NCI-H82 treated with DMSO at 0.1 percent for 48 hours (cell line): ENCODE results near the gene CHAC1.
"Not testable (repeated sequence)": the region's sequence is repeated elsewhere in the genome, so short reads cannot be mapped to it uniquely, and the experiment has no call there.

Experiments
- DNase-seq: peaks from one replicate; lab custom pipeline; 2025; ENCODE audit not compliant: unreplicated experiment; lab: John Stamatoyannopoulos, UW

CHAC1 gene

DNA sequence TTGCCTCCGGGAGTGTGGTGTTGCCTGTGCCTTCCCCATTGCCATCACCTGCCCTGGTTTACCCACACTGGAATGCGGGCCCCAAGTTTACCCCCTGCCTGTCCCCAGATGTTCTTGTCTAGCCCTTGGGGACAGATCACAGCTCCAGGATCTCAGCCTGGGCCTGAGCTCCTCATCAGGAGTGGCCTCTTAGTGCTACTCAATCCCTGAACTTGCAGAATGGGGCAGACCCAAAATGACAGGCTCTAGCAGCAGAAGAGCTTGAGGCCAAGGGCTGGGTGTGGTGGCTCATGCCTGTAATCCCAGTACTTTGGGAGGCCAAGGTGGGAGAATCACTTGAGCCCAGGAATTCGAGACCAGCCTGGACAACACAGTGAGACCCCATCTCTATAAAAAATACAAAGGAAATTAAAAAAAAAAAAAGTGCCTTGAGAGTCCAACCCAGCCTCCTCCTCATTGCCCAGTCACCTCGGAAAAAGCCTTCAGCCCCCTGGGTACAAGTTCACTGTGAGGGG, 3.8 kb downstream of the CHAC1 start:
- no peak for DNase-seq

GRCh38 chr15:40957581-40958051, 4.3 kb downstream of the CHAC1 start:
- no peak for DNase-seq

GRCh38 chr15:40958146-40958545, 4.9 kb downstream of the CHAC1 start:
- no peak for DNase-seq

DNA sequence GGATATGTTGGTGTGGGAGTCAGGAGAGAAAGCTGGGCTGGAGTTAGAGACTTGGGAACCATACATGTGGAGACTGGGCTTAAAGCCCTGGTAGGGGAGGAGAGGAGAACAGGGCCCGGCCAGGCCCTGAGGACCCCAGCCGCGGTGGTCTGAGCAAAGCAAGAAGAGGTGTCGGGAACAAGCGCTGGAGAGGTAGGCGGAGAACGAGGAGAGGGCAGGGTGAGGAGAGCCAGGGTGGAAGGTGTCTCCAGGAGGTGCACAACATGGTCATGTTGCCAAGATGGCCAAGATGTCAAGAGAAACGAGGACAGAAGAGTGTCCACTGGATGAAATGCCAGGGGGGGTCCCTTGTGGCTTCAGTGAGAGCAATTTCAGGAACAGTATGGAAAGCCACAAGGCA, 5.5 kb downstream of the CHAC1 start:
- no peak for DNase-seq

DNA sequence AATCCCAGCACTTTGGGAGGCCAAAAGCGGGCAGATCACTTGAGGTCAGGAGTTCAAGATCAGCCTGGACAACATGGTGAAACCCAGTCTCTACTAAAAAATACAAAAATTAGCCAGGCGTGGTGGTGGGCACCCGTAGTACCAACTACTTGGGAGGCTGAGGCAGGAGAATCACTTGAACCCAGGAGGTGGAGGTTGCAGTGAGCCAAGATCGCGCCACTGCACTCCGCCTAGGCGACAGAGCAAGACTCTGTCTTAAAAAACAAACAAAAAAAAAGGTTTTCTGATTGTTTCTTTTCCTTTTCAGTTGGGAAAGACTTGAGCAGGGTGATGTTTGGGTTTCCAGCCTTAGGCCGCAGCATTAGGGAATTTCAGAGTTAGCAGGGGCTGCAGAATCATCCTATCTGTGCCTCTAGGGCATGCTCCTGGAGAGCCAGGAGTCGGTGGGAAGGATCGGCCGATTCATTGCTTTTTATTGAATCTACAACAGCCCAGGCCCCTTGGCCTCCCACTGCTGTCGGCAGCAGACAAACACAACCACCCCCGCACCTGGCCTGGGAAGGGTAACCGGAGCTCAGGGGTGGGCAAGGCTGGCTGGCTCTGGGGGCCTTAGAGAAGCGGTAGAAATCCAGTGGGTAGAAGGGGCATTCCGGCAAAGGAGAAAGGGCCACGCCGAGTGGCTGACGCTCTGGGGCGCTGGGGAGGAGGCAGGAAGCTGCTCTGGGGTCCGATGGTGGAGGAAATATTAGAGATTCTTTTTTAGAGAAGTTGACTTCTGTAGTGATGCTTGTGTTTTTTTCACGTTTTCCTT, 6.3 kb downstream of the CHAC1 start:
- DNase-seq = no peak

GRCh38 chr15:40960151-40960885, 7.0 kb downstream of the CHAC1 start:
- DNase-seq = no peak

GRCh38 chr15:40960925-40961324, 7.7 kb downstream of the CHAC1 start:
- no peak for DNase-seq

DNA sequence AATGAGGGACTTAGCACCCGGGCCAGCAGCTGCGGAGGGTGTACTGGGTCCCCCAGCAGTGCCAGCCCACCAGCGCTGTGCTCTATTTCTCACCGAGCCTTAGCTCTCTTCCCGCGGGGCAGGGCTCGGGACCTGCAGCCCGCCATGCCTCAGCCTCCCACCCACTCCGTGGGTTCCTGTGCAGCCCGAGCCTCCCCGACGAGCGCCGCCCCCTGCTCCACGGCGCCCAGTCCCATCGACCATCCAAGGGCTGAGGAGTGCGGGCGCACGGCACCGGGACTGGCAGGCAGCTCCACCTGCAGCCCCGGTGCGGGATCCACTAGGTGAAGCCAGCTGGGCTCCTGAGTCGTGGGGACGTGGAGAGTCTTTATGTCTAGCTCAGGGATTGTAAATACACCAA, 8.5 kb downstream of the CHAC1 start:
- not testable (repeated sequence) for DNase-seq

GRCh38 chr15:40962317-40962716, 9.0 kb downstream of the CHAC1 start:
- not testable (repeated sequence) for DNase-seq

GRCh38 chr15:40963201-40963600, 9.9 kb downstream of the CHAC1 start:
- DNase-seq = no peak

GRCh38 chr15:40964006-40964405, 10.7 kb downstream of the CHAC1 start:
- DNase-seq = no peak

GRCh38 chr15:40964634-40965033, 11.4 kb downstream of the CHAC1 start:
- DNase-seq = no peak

GRCh38 chr15:40968290-40969085, 15.2 kb downstream of the CHAC1 start:
- no peak for DNase-seq

DNA sequence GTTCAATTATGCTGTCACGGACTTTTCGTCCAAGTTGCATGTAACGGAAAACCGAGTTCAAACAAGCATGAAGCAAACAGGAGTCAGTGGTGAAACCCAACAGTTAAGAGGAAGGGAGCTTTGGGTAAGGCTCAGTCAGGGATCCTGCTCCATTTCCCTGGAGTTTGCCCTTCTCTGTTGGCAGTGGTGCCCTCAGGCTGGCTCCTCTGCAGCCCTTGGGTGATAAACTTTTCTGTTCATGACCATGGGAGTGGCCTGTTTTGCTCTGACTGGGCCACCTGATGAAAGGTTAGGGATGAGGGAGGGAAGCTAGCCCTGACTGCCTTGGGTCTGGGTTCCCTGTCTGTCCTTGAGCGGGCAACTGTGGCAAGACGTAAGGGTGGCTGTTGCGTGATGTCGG, 16.1 kb downstream of the CHAC1 start:
- no peak for DNase-seq

DNA sequence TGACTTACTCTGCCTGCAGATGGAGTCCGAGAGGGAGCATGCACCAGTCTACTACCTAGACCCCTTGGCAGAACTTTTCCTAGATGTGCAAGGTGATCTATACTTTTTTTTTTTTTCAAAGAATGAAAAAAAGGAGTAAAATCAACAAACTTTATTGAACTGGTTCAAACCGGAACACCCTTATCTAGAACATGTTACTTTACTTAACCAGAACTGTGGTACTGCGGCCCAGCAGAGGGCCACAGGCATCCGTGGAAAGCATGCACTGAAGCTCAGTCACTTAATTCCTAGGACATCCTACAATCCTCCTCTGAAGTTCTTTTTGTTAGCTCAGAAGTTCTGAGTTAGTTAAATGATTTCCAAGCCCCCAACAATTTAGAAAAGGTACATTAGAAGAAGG, 21.6 kb downstream of the CHAC1 start:
- no peak for DNase-seq

DNA sequence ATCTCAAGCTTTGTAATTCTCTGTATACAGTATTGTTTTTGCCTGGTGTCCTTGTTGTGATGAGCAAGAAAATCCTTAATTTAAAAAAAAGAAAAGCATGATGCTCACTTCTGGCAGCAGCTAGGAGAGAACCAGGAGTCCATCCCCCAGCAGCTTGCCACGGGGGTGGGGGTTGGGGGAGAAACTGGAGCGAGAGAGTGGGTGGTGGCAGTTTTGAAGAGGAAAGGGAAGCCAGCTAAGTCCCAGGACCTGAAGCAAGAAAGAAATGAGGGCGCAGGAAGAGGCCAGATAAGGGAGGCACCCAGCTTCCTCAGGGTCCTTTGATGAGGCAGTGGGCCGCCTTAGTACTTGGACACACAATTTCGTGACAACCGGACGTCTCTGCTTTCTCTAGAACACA, 23.5 kb downstream of the CHAC1 start:
- no peak for DNase-seq

DNA sequence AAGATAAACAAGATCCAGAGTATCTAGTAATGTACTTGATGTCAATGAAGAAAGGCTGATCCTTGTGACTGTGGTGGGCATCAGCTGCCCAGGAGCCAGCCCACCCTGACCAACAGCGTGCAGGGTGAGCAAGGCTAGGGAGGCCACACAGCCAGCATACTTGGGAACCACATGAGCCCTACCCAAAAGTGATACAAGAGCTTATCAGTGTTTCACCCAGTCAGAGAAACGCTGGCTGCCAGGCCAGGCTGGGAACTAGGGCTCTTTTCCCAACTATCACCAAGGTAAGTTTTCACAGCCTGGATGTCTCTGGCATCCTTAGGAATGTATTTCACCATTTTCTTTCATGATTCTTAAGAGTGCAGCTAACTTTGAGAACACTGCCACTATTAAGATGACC, 24.9 kb downstream of the CHAC1 start:
- DNase-seq = no peak

DNA sequence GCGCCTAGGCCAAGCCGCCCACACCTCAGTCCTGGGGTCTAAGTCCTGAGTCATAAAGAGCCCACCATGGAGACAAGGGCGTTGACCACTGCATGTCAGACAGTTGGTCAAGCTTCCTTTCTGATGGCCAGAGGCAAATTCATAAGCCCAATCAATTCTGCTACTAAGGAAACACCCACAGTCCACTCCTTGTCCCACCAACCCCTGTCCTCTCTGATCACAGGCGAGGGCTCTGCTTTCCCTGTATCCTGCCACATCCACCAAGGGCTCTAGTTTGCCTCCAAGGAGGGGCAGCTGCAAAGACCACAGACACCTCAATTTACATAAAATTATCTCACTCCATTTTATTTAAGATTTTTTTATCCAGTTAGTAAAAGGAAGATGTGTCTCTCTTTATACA, 25.3 kb downstream of the CHAC1 start:
- DNase-seq = no peak

DNA sequence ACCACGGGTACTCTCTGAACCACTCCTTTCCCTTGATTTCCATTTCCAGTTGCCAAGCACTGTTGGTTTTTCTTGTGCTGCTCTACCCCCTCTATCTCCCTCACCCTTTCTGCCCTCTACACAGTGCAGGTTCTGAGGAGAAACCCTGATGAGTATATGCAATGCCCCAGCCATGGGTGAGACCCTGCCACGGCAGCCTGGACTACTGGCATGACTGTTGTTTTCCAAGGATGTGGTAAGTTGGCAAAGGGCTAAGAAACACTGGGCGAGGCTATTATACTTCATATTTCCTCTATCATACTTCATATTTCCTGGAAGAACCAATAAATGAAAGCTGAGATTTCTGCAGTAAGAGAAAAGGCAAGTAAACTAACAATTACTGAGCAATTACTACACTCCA, 27.9 kb downstream of the CHAC1 start:
- no peak for DNase-seq

- no peak for DNase-seq
These were observed 29.6 kb downstream of the CHAC1 start for GRCh38 chr15:40982855-40983254.

- DNase-seq = no peak
These were observed 31.1 kb downstream of the CHAC1 start for GRCh38 chr15:40984406-40984805.
